Effector memory CD4-positive, alpha-beta T cell (primary cell): ENCODE measurements around the gene C1orf232.

Experiments used
- DNase-seq, 3 donors: peaks; one replicate each; pipeline ENCODE4 v3.0.0-alpha.2; 2020
- H3K27ac ChIP-seq: 2 replicates; pipeline ENCODE4 v1.7.0; 2013; ENCODE audit warnings: mild to moderate bottlenecking, low read length, moderate library complexity; ENCODE audit not compliant: insufficient read depth, poor library complexity, severe bottlenecking
- H3K27me3 ChIP-seq: replicated peaks from 2 replicates; pipeline ENCODE4 v1.7.0; 2013; ENCODE audit warnings: mild to moderate bottlenecking, low read length; ENCODE audit not compliant: insufficient read depth, control insufficient read depth, poor library complexity, severe bottlenecking
- H3K36me3 ChIP-seq: 2 replicates; pipeline ENCODE4 v1.7.0; 2013; ENCODE audit warnings: mild to moderate bottlenecking, low read length, moderate library complexity; ENCODE audit not compliant: control insufficient read depth, insufficient read depth
- H3K4me1 ChIP-seq: 2 replicates; pipeline ENCODE4 v1.7.0; 2013; ENCODE audit warnings: low read length, mild to moderate bottlenecking; ENCODE audit not compliant: control insufficient read depth, insufficient read depth, poor library complexity, severe bottlenecking
- H3K4me3 ChIP-seq: 2 replicates; pipeline ENCODE4 v1.7.0; 2013; ENCODE audit warnings: low read length, low read depth, mild to moderate bottlenecking; ENCODE audit not compliant: insufficient read depth, poor library complexity, severe bottlenecking
- H3K9me3 ChIP-seq: 2 replicates; pipeline ENCODE4 v1.7.0; 2013; ENCODE audit warnings: mild to moderate bottlenecking, low read length, moderate library complexity; ENCODE audit not compliant: control insufficient read depth

Gene C1orf232

GRCh38 chr1:26195805-26196204 lies 27.0 kb upstream of the C1orf232 start:
- peaks cover 3% of the 10 kb centered on the region for H3K4me1 ChIP-seq
- DNase-seq, result no peak

GRCh38 chr1:26191739-26192138 lies 23.0 kb upstream of the C1orf232 start:
- Histone ChIP-seq H3K27ac (no peak overlapping the region), H3K4me1 (no peaks in the 10 kb centered on the region), H3K27me3 (no peaks in the 10 kb centered on the region), H3K9me3 (no peaks in the 10 kb centered on the region), H3K36me3 (no peaks in the 10 kb centered on the region), H3K4me3 (no peak overlapping the region)
- DNase-seq, result no peak

More at GRCh38 chr1:26195805-26196204, 27.0 kb upstream of the C1orf232 start:
- H3K27ac ChIP-seq, result no peak overlapping the region
- no peaks in the 10 kb centered on the region for H3K27me3 ChIP-seq
- H3K36me3 ChIP-seq, result no peaks in the 10 kb centered on the region
- no peak overlapping the region for H3K4me3 ChIP-seq
- H3K9me3 ChIP-seq, result no peaks in the 10 kb centered on the region

- H3K4me3 ChIP-seq, result no peak within 1 kb of the TSS
- H3K27me3 ChIP-seq, result no peaks in the 10 kb centered on the region
- no peak within 1 kb of the TSS for H3K27ac ChIP-seq
- H3K4me1 ChIP-seq, result no peaks in the 10 kb centered on the region
- no peak for DNase-seq
- H3K9me3 ChIP-seq, result no peaks in the 10 kb centered on the region
- H3K36me3 ChIP-seq, result no peaks in the 10 kb centered on the region
These were observed 21.7 kb upstream of the C1orf232 start, which contains the start of gene CATSPER4 for GRCh38 chr1:26190373-26190987. Gene CATSPER4 (plus strand): TSS chr1:26190602. CDS start chr1:26190628, 26 bp downstream.

GRCh38 chr1:26189751-26190275 lies 21.1 kb upstream of the C1orf232 start:
- Histone ChIP-seq H3K27ac (no peak overlapping the region), H3K4me3 (no peak overlapping the region), H3K4me1 (no peaks in the 10 kb centered on the region), H3K27me3 (no peaks in the 10 kb centered on the region), H3K36me3 (no peaks in the 10 kb centered on the region), H3K9me3 (no peaks in the 10 kb centered on the region)
- DNase-seq, result no peak

GRCh38 chr1:26189331-26189730 lies 20.6 kb upstream of the C1orf232 start:
- Histone ChIP-seq H3K27me3 (no peaks in the 10 kb centered on the region), H3K4me3 (no peak overlapping the region), H3K27ac (no peak overlapping the region), H3K9me3 (no peaks in the 10 kb centered on the region), H3K4me1 (no peaks in the 10 kb centered on the region), H3K36me3 (no peaks in the 10 kb centered on the region)
- DNase-seq, result no peak

- Histone ChIP-seq H3K36me3 (no peaks in the 10 kb centered on the region), H3K9me3 (no peaks in the 10 kb centered on the region), H3K4me3 (no peak overlapping the region), H3K27me3 (no peaks in the 10 kb centered on the region), H3K4me1 (no peaks in the 10 kb centered on the region), H3K27ac (no peak overlapping the region)
- DNase-seq, result no peak
These were observed 19.7 kb upstream of the C1orf232 start for GRCh38 chr1:26188477-26188876.

- no peak overlapping the region for H3K4me3 ChIP-seq
- DNase-seq, result no peak
- no peaks in the 10 kb centered on the region for H3K9me3 ChIP-seq
- no peak overlapping the region for H3K27ac ChIP-seq
- no peaks in the 10 kb centered on the region for H3K4me1 ChIP-seq
- H3K36me3 ChIP-seq, result no peaks in the 10 kb centered on the region
- H3K27me3 ChIP-seq, result no peaks in the 10 kb centered on the region
These were observed 19.1 kb upstream of the C1orf232 start for GRCh38 chr1:26187882-26188281.

- Histone ChIP-seq H3K36me3 (no peaks in the 10 kb centered on the region), H3K4me3 (no peak overlapping the region), H3K27me3 (no peaks in the 10 kb centered on the region), H3K4me1 (no peaks in the 10 kb centered on the region), H3K27ac (no peak overlapping the region), H3K9me3 (no peaks in the 10 kb centered on the region)
- DNase-seq, result no peak
These were observed 16.1 kb upstream of the C1orf232 start for GRCh38 chr1:26184883-26185282.

GRCh38 chr1:26184086-26184485 lies 15.3 kb upstream of the C1orf232 start:
- no peak overlapping the region for H3K27ac ChIP-seq
- H3K9me3 ChIP-seq, result no peaks in the 10 kb centered on the region
- no peaks in the 10 kb centered on the region for H3K4me1 ChIP-seq
- no peaks in the 10 kb centered on the region for H3K27me3 ChIP-seq
- DNase-seq, result no peak
- no peak overlapping the region for H3K4me3 ChIP-seq
- no peaks in the 10 kb centered on the region for H3K36me3 ChIP-seq

- Histone ChIP-seq H3K27ac (no peak overlapping the region), H3K4me1 (no peaks in the 10 kb centered on the region), H3K27me3 (no peaks in the 10 kb centered on the region), H3K36me3 (no peaks in the 10 kb centered on the region), H3K4me3 (no peak overlapping the region), H3K9me3 (no peaks in the 10 kb centered on the region)
- no peak for DNase-seq
These were observed 13.6 kb upstream of the C1orf232 start for GRCh38 chr1:26182383-26182696.
